ENCODE measurements around the gene RFTN2.
"Not testable (repeated sequence)": the region's sequence is repeated elsewhere in the genome, so short reads cannot be mapped to it uniquely, and the experiment has no call there.

The RFTN2 gene

GRCh38 chr2:197675246-197675645 lies at the start of gene RFTN2:
Gene RFTN2 (minus strand): TSS chr2:197675587. CDS start chr2:197675458, 129 bp downstream.
- DNase-seq: no peak

DNA sequence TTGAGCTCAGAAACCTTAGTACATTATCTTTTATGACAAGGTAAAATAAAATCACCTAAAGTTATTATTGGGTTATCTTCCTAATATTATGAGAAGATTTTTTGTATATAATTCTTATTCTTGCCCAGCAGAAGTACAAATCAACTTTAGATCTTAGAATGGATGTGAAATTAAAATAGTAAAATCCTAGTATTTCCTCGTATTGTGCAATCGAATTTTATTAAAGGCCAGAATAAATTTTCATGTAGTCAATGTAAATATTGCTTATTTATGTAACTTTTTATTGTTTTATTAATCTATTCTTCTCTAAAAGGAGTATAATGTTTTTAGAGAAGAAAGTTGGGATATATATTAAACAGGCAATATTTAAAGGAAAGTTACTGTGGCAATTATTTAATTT lies 42.5 kb upstream of the RFTN2 start:
- no peak for DNase-seq

DNA sequence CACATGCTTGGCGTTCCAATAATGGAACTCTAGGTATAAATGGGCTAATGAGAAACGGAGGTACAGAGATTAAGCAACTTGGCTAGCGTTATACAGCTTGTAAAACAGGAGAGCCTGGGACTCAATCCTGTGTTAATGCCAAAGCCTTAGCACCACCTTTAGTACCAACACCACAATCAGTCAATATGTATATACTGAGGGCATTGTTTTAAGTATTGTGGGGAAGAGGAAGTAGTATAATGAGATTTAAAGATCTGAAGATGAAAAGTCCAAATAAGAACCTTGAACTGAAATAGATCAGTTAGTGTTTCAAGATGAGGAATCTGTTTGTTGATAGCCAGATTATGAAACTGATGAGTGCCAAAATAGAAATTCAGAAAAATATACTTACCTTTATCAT lies 37.9 kb upstream of the RFTN2 start:
- no peak for DNase-seq

DNA sequence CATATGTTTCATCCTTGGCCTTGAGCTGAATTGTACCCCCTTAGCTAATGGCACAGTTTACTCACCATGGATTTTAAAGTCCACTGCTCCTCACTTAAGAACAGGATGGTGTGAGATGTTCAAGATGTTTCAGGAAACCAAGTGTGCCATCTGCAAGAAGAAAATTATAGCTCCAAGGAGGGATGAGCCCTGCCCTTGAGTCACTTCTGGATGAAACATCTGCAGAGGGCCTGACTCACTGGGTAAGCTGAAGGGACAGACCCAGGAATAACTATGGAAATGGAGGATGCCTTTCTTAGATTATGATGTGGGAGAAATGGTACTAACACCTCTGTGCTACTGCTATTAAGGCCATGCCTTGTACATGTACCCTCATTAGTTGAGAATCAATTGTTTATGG lies 36.2 kb upstream of the RFTN2 start:
- DNase-seq: no peak

DNA sequence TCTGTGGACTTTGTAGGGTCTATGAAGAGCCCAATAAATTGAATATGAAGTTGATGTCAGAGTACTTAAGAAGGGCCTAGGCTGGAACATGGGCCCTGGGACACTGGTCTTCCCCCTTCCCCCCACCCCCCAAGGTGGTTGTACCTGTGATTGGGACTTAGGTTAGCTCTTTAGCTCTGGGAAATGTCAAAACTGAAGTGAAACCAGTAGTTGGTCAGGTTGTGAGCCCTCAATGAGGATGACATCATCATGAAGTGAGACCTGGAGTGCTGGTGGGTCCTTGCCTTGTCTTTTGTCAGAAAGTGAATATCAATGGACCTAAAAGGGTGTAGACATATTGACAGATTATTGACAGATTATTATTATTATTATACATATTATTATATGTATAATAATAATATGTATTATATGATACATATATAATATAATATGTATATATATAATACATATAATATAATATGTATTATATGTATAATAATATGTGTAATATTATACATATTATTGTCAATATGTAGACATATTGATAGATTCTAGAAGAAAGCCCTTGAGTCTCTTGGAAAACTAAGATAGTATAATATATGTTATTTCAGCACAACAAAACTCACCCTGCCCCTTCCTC lies 35.1 kb upstream of the RFTN2 start:
- no peak for DNase-seq

DNA sequence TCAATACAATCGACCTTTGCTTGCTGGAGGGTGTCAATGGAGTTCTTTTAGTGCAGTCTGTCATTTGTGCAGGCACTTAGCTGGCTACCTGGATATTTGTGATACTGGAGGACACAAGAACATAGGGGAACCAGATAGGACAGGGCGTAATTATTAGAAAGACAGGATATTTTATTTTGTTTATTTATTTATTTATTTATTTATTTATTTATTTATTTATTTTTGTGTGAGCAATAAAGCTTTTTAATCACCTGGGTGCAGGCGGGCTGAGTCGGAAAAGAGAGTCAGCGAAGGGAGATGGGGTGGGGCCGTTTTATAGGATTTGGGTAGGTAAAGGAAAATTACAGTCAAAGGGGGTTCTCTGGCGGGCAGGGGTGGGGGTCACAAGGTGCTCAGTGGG lies 33.8 kb upstream of the RFTN2 start:
- not testable (repeated sequence) for DNase-seq

DNA sequence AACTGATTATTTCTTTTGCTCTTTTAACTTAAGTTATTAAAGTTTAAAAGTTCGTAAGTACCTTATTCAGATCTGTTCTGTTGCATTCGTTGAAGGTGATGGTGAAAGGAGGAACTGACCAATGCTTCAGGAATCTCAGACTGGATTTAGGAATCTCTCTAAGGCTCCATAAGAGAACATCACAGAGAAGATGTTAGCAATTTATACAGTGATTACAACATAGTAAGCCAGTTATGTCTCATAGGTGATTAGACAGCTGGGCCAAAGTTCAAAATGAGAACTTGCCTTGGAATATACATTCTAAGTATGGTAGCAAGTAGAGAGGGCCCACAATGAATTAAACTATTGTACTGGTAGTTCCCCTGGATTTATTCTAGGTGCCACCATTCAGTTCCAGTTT lies 32.9 kb upstream of the RFTN2 start:
- DNase-seq: no peak

DNA sequence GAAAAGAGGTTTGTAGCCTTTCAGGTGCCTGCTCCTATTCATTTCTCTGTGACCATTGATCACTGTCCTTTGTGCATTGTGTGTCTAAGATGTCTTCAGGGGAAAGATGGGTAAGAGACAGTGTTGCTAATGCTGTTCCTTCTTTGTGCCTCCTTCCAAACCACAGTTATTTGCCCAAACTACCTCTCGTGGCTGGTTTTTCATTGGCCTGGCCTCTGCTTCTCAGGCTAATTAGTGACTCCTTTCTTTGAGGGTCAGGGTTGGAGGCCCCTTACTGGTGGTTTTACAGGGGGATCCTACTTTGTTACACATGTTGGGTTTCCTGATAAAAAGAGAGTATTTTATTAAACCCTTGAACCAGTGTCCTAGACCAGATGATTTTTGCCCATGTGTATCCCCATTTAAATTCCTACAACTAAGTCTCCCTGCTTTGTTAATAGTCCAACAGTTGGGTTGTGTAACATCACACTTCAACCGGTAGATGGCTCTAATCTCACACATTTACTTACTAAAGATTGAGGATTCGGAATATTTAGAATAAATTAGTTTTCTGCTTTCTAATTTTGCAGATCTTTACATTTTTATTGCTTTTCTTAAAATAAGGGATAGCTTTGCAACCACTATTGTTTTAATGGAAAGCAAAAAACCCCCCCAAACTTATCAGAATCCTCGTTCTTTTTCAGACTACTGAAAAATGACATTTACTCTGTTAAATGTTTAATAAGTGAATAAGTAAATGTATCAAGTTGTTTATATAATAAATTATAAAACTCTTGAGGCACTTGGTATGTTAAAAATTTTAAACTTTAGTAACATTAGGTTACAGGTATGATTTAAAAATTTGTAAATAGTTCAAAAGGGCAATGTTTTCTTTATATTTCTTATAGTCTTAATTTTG lies 32.2 kb upstream of the RFTN2 start:
- peak; percentile 66 for DNase-seq

GRCh38 chr2:197706839-197707207 lies 31.4 kb upstream of the RFTN2 start:
- DNase-seq: no peak

DNA sequence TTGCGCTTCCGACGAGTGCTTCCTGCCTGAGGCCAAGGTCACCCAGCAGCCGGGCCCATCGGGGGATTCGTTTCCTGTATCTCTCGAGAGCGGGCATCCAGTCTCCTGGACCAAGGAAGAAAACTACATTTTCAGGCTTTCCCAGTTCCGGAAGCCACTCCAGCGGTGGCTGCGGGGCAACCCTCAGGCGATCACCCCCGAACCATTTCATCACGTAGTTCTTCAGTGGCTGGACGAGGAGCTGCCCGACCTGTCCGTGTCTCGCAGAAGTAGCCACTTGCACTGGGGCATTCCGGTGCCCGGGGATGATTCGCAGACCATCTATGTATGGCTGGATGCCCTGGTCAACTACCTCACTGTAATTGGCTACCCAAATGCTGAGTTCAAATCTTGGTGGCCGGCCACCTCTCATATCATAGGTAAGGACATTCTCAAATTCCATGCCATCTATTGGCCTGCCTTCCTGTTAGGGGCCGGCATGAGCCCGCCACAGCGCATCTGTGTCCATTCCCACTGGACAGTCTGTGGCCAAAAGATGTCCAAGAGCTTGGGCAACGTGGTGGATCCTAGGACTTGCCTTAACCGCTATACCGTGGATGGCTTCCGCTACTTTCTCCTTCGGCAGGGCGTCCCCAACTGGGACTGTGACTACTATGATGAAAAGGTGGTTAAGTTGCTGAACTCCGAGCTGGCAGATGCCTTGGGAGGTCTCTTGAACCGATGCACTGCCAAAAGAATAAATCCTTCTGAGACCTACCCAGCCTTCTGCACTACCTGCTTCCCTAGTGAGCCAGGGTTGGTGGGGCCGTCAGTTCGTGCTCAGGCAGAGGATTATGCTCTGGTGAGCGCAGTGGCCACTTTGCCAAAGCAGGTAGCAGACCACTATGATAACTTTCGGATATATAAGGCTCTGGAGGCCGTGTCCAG lies 30.8 kb upstream of the RFTN2 start:
- DNase-seq: peak; percentile 27

DNA sequence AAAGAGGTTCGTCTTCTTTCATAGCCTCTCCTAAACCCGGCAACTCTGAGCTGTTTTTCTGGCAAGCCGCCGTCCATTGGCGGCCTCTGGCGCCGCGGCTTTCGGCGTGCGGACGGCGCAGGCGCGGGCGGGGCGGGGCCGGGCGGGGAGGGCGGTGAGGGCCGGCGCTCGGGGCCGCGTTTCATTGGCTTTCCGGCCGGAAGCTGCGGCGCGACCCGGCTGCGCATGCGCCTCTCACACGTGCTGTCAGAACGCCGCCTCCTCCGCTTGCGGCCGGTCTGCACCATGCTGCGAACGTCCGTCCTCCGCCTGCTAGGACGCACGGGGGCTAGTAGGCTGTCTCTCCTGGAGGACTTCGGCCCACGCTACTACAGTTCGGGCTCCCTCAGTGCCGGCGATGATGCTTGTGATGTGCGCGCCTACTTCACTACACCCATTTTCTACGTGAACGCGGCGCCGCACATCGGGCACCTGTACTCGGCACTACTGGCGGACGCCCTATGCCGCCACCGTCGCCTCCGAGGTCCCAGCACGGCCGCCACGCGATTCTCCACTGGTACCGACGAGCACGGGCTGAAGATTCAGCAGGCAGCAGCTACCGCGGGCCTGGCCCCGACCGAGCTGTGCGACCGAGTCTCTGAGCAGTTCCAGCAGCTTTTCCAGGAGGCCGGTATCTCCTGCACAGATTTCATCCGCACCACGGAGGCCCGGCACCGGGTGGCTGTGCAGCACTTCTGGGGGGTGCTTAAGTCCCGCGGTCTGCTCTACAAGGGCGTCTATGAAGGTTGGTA lies 29.9 kb upstream of the RFTN2 start, which contains the start of gene MARS2:
Gene MARS2, plus strand, starts transcription at position 249 of the 791 bp plus-strand sequence. Its CDS starts 37 bp downstream, at position 286.
- DNase-seq: peak; percentile 99

DNA sequence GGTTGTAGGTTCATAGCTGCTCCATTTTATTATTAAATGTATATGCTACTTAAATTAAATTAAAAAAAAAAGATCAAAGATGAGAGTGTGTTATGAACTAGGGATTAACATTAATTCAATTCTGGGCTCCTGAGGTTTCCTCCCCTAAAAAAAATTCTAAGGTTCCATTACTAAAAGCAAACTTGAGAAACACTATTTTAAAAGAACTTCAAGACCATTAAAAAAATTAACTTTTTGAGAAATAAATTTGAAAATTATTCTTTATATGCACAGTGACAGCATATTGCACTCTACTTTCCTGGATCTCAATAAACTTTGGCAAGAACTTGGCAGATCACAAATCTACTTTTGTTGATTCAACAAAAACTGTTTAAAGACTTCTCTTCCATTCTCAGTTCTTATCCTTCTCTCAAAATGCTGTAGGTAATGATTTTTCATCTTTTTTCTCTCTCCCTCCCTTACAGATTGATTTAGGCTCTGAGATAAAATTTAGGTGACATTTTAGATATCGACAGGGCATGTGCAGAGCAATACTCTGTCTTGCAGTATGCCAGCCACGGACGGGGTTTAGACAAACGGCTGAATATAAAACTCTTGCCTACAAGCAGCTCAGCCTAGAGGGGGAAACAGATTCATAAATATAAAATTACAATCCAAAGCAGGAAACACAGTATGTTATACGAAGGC lies 29.2 kb upstream of the RFTN2 start:
- no peak for DNase-seq

GRCh38 chr2:197700960-197701359 lies 25.6 kb upstream of the RFTN2 start:
- no peak for DNase-seq

DNA sequence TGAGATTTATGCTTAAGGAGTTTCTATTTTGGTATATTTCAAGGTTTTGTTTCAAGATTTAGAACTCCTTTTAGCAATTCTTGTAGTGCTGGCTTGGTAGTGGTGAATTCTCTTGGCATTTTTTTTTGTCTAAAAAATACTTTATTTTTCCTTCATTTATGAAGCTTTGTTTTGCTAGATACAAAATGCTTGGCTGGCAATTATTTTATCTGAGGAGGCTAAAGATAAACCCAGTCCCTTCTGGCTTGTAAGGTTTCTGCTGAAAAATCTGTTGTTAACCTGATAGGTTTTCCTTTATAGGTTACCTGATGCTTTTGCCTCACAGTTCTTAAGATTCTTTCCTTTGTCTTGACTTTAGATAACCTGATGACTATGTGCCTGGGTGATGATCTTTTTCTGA lies 24.3 kb upstream of the RFTN2 start:
- not testable (repeated sequence) for DNase-seq

DNA sequence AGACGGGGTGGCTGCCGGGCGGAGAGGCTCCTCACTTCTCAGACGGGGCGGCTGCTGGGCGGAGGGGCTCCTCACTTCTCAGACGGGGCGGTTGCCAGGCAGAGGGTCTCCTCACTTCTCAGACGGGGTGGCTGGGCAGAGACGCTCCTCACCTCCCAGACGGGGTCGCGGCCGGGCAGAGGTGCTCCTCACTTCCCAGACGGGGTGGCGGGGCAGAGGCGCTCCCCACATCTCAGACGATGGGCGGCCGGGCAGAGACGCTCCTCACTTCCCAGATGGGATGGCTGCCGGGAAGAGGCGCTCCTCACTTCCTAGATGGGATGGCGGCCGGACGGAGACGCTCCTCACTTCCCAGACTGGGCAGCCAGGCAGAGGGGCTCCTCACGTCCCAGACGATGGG lies 21.2 kb upstream of the RFTN2 start:
- DNase-seq: not testable (repeated sequence)

- not testable (repeated sequence) for DNase-seq
Observed at GRCh38 chr2:197695971-197696370, 20.6 kb upstream of the RFTN2 start.

- DNase-seq: not testable (repeated sequence)
Observed at GRCh38 chr2:197695206-197695605, 19.8 kb upstream of the RFTN2 start.

- no peak for DNase-seq
Observed at GRCh38 chr2:197677483-197677882, 2.1 kb upstream of the RFTN2 start.

- no peak for DNase-seq
Observed at GRCh38 chr2:197677056-197677455, 1.7 kb upstream of the RFTN2 start.

DNA sequence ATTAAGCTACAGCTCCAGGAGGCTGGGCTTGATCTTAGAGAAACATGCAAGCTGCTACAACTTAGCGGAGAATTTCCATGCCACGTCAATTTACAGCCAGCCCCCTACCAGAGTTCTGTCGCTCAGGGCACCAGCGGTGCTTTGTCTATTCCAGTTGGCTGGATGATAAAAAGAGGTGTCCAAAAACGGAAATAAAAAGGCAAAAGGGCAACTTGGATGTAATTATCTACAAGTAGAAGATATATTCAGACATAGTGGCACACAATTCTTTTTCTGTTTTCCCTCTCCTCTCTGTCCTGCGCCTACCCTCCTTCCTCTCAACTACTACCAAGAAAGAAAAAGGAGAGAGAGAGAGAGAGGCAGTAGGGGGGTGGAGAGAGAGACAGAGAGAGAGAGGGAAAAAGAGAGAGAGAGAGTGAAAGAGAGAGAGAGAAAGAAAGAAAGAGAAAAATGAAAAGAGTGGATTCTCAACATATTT lies 363 bp upstream of the RFTN2 start:
- DNase-seq: no peak

DNA sequence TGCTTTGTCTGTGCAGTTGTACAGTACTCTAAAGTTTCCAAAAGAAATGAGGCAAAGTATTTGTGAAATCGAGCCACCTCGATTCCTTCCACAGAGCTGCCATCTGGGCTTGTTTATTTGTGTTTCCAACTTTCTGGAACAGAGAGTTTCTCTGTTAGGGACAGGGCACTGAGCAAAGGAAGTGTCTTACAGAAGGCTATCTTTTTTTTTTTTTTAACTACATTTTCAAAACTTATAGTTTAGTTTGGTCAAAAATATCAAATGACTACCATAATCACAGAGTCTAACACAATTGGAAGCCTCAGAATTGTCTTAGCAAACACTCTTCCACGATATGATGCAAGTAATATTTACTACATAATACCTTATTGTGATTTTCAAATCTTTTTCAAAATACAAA lies 796 bp downstream of the RFTN2 start:
- DNase-seq: no peak

- no peak for DNase-seq
Observed at GRCh38 chr2:197674060-197674459, 1.3 kb downstream of the RFTN2 start.
